ENCODE data around the gene MBTPS1. TPM values are rescaled to one million over a fixed set of nuclear protein-coding genes. Genes with fewer than 3 reads are reported as not detected.

The MBTPS1 gene
- total RNA-seq, 1 experiment from 2014 or later = 56.1 TPM

- TF ChIP-seq EZH2phosphoT487 (IDR thresholded peaks at IDR 0.05; ENCODE audit: borderline replicate concordance, low read length) (no peak), EZH2 (IDR thresholded peaks at IDR 0.05; ENCODE audit: low read length, unreplicated experiment) (no peak), CTCF (conservative IDR thresholded peaks at IDR 0.05; ENCODE audit: low read depth, low read length) (no peak)
Observed at GRCh38 chr16:84049403-84050060, 67.2 kb downstream of the MBTPS1 start.

GRCh38 chr16:84048871-84049270 lies 67.9 kb downstream of the MBTPS1 start:
- H3K27me3 ChIP-seq (ENCODE audit: low read length) = no peaks in the 10 kb centered on the region
- TF ChIP-seq CTCF (conservative IDR thresholded peaks at IDR 0.05; ENCODE audit: low read depth, low read length) (no peak), EZH2phosphoT487 (IDR thresholded peaks at IDR 0.05; ENCODE audit: borderline replicate concordance, low read length) (no peak), EZH2 (IDR thresholded peaks at IDR 0.05; ENCODE audit: low read length, unreplicated experiment) (no peak)
- DNase-seq = no peak
- no peaks in the 10 kb centered on the region for H3F3A ChIP-seq (ENCODE audit: low read length, unreplicated experiment)
- ChIA-PET POLR2A (ENCODE audit: unreplicated experiment) (no interaction called here), CTCF (no interaction called here)
- no TSS peak for BruUV-seq (replicated peaks)
- H3K9ac ChIP-seq (ENCODE audit: low read length) = no peak overlapping the region
- no peaks in the 10 kb centered on the region for H3K36me3 ChIP-seq (ENCODE audit: low read depth, low read length)
- no peak overlapping the region for H3K27ac ChIP-seq (ENCODE audit: low read length)
- no peak overlapping the region for H3K4me2 ChIP-seq (ENCODE audit: low read length)
- no peaks in the 10 kb centered on the region for H3K79me2 ChIP-seq (ENCODE audit: low read length)
- no peaks in the 10 kb centered on the region for H4K20me1 ChIP-seq (ENCODE audit: low read length)
- H3K9me3 ChIP-seq (ENCODE audit: low read length) = no peaks in the 10 kb centered on the region
- no peak for ATAC-seq
- no peak overlapping the region for H2AFZ ChIP-seq (ENCODE audit: low read length)
- intact Hi-C loops (cut with micrococcal nuclease) = no loop called here
- H3K4me1 ChIP-seq (ENCODE audit: insufficient read depth, low read length) = no peaks in the 10 kb centered on the region
- H3K9me2 ChIP-seq (replicated peaks; ENCODE audit: low read length) = no peaks in the 10 kb centered on the region
- H3K4me3 ChIP-seq (ENCODE audit: low read length) = no peak overlapping the region

More at GRCh38 chr16:84049403-84050060, 67.2 kb downstream of the MBTPS1 start:
- H3K79me2 ChIP-seq (ENCODE audit: low read length) = no peaks in the 10 kb centered on the region
- H3K27ac ChIP-seq (ENCODE audit: low read length) = no peak overlapping the region
- H3K4me2 ChIP-seq (ENCODE audit: low read length) = no peak overlapping the region
- no peak overlapping the region for H3K9ac ChIP-seq (ENCODE audit: low read length)
- ATAC-seq (no peak), DNase-seq (no peak)
- no TSS peak for BruUV-seq (replicated peaks)
- no peaks in the 10 kb centered on the region for H3K27me3 ChIP-seq (ENCODE audit: low read length)
- no peaks in the 10 kb centered on the region for H3K9me3 ChIP-seq (ENCODE audit: low read length)
- ChIA-PET CTCF (no interaction called here), POLR2A (ENCODE audit: unreplicated experiment) (no interaction called here)
- H3K4me3 ChIP-seq (ENCODE audit: low read length) = no peak overlapping the region
- H3K4me1 ChIP-seq (ENCODE audit: insufficient read depth, low read length) = no peaks in the 10 kb centered on the region
- no peaks in the 10 kb centered on the region for H4K20me1 ChIP-seq (ENCODE audit: low read length)
- no peak overlapping the region for H2AFZ ChIP-seq (ENCODE audit: low read length)
- intact Hi-C loops (cut with micrococcal nuclease) = no loop called here
- H3F3A ChIP-seq (ENCODE audit: low read length, unreplicated experiment) = no peaks in the 10 kb centered on the region
- H3K36me3 ChIP-seq (ENCODE audit: low read depth, low read length) = no peaks in the 10 kb centered on the region
- no peaks in the 10 kb centered on the region for H3K9me2 ChIP-seq (replicated peaks; ENCODE audit: low read length)

GRCh38 chr16:84048270-84048669 lies 68.5 kb downstream of the MBTPS1 start:
- ChIA-PET CTCF (no interaction called here), POLR2A (ENCODE audit: unreplicated experiment) (no interaction called here)
- no peaks in the 10 kb centered on the region for H3K9me3 ChIP-seq (ENCODE audit: low read length)
- H3K27ac ChIP-seq (ENCODE audit: low read length) = no peak overlapping the region
- H3F3A ChIP-seq (ENCODE audit: low read length, unreplicated experiment) = no peaks in the 10 kb centered on the region
- intact Hi-C loops (cut with micrococcal nuclease) = no loop called here
- no peak overlapping the region for H3K4me2 ChIP-seq (ENCODE audit: low read length)
- BruUV-seq (replicated peaks) = no TSS peak
- no peak overlapping the region for H3K9ac ChIP-seq (ENCODE audit: low read length)
- H3K36me3 ChIP-seq (ENCODE audit: low read depth, low read length) = no peaks in the 10 kb centered on the region
- ATAC-seq = 0 out of 2 replicates have a peak, but pooled peaks have one; percentile 29
- H3K79me2 ChIP-seq (ENCODE audit: low read length) = no peaks in the 10 kb centered on the region
- no peak overlapping the region for H2AFZ ChIP-seq (ENCODE audit: low read length)
- no peak overlapping the region for H3K4me3 ChIP-seq (ENCODE audit: low read length)
- no peaks in the 10 kb centered on the region for H3K27me3 ChIP-seq (ENCODE audit: low read length)
- H4K20me1 ChIP-seq (ENCODE audit: low read length) = no peaks in the 10 kb centered on the region
- TF ChIP-seq CTCF (conservative IDR thresholded peaks at IDR 0.05; ENCODE audit: low read depth, low read length) (peak; percentile 43; the same call in 1 of the 2 replicates), EZH2phosphoT487 (IDR thresholded peaks at IDR 0.05; ENCODE audit: borderline replicate concordance, low read length) (no peak)
- H3K9me2 ChIP-seq (replicated peaks; ENCODE audit: low read length) = no peaks in the 10 kb centered on the region
- DNase-seq = peak; percentile 28
- H3K4me1 ChIP-seq (ENCODE audit: insufficient read depth, low read length) = no peaks in the 10 kb centered on the region
